Endothelial cell of umbilical vein (primary cell): ENCODE measurements around the gene POU6F2. TPM values are rescaled to one million over a fixed set of nuclear protein-coding genes. Genes with fewer than 3 reads are reported as not detected.

Source experiments
- BruUV-seq: library from RNA; stranded (reverse); fragments of 400-500 nt; replicated peaks from 2 replicates; lab custom pipeline; 2021; lab: Mats Ljungman, UMichigan
- CTCF ChIA-PET: fragments of 300-600, 350-600 bp; sonication (Branson Sonifier 250); formaldehyde crosslinking; loops from one replicate; lab custom pipeline; 2021; ENCODE audit warnings: antibody characterized with exemption, inconsistent platforms; lab: Charles Lee
- POLR2A ChIA-PET: fragments of 300-600, 350-600 bp; sonication (Branson Sonifier 250); formaldehyde crosslinking; loops from one replicate; lab custom pipeline; 2021; ENCODE audit warnings: antibody characterized with exemption, inconsistent platforms; lab: Charles Lee
- DNase-seq: peaks from one replicate; pipeline ENCODE4 v3.0.0-alpha.2; 2011; ENCODE audit warnings: low read depth, low spot score
- FAIRE-seq: peaks from 2 replicates; lab custom pipeline; 2011; peaks lifted over from hg19 to GRCh38; lab: Jason Lieb, UNC
- H2AFZ ChIP-seq: 2 replicates; pipeline ENCODE4 v1.6.0; 2012; ENCODE audit warnings: low read depth, low read length, control low read depth, inconsistent platforms
- H3K27ac ChIP-seq: 2 replicates; pipeline ENCODE4 v1.5.1; 2011; ENCODE audit warnings: low read depth, mild to moderate bottlenecking, control low read depth, low read length, moderate library complexity; ENCODE audit not compliant: insufficient read depth
- H3K27me3 ChIP-seq, 2 experiments: 2 replicates each; pipeline versions ENCODE4 v1.6.0 to v1.6.1; 2011; ENCODE audit warnings: low read length in 2 of 2, mixed read lengths in 1 of 2; ENCODE audit not compliant: control insufficient read depth in 2 of 2, insufficient read depth in 2 of 2
- H3K36me3 ChIP-seq, 2 experiments: 2 replicates in 1 of 2; 3 replicates in 1 of 2; pipeline ENCODE4 v1.5.1; 2011; ENCODE audit warnings: low read length in 2 of 2, mild to moderate bottlenecking in 1 of 2, moderate library complexity in 1 of 2; ENCODE audit not compliant: control insufficient read depth in 2 of 2, insufficient read depth in 2 of 2; ENCODE audit errors: extremely low read depth in 1 of 2
- H3K4me1 ChIP-seq: 3 replicates; pipeline ENCODE4 v1.5.1; 2011; ENCODE audit warnings: mild to moderate bottlenecking, low read length; ENCODE audit not compliant: control insufficient read depth, insufficient read depth; ENCODE audit errors: extremely low read depth
- H3K4me2 ChIP-seq: 2 replicates; pipeline ENCODE4 v1.6.1; 2011; ENCODE audit warnings: low read length, control low read depth, mixed read lengths; ENCODE audit not compliant: insufficient read depth
- H3K4me3 ChIP-seq, 3 experiments: fragments of 200-600 bp in 1 of 3; sonication (generic), shearing (Covaris generic) in 1 of 3; replicated peaks in 1 of 3; 2 replicates each; pipeline ENCODE4 v1.5.1; 2011 to 2016; ENCODE audit warnings: control low read depth in 3 of 3, low read length in 3 of 3, mild to moderate bottlenecking in 2 of 3, inconsistent platforms in 1 of 3, low read depth in 1 of 3, moderate library complexity in 1 of 3; ENCODE audit not compliant: insufficient read depth in 1 of 3
- H3K79me2 ChIP-seq: 2 replicates; pipeline ENCODE4 v1.6.0; 2012; ENCODE audit warnings: low read length, inconsistent platforms; ENCODE audit not compliant: control insufficient read depth, insufficient read depth
- H3K9ac ChIP-seq: replicated peaks from 2 replicates; pipeline ENCODE3; 2011; ENCODE audit warnings: low read length, control low read depth; ENCODE audit not compliant: insufficient read depth; ENCODE audit errors: extremely low read depth
- H3K9me1 ChIP-seq: replicated peaks from 3 replicates; pipeline ENCODE4 v1.6.0; 2011; ENCODE audit warnings: mild to moderate bottlenecking, low read length; ENCODE audit not compliant: control insufficient read depth, insufficient read depth; ENCODE audit errors: extremely low read depth
- H3K9me3 ChIP-seq: replicated peaks from 2 replicates; pipeline ENCODE4 v1.5.1; 2012; ENCODE audit warnings: low read length, inconsistent platforms; ENCODE audit not compliant: control insufficient read depth, insufficient read depth
- H4K20me1 ChIP-seq: replicated peaks from 2 replicates; pipeline ENCODE3; 2011; ENCODE audit warnings: mild to moderate bottlenecking, low read length; ENCODE audit not compliant: control insufficient read depth, insufficient read depth; ENCODE audit errors: extremely low read depth
- EZH2 ChIP-seq: IDR thresholded peaks from 2 replicates; pipeline ENCODE4 v1.6.1; 2012; ENCODE audit warnings: borderline replicate concordance, low read depth, mild to moderate bottlenecking, moderate library complexity, low read length, inconsistent platforms; ENCODE audit not compliant: severe bottlenecking
- FOS ChIP-seq: IDR thresholded peaks from 2 replicates; pipeline ENCODE4 v1.6.1; 2011; ENCODE audit warnings: mild to moderate bottlenecking, low read length, moderate library complexity, borderline replicate concordance; ENCODE audit not compliant: insufficient read depth
- GATA2 ChIP-seq: IDR thresholded peaks from 2 replicates; pipeline ENCODE4 v1.7.0; 2011; ENCODE audit warnings: low read depth, mild to moderate bottlenecking, moderate library complexity, mixed read lengths, low read length; ENCODE audit not compliant: insufficient read length, insufficient read depth
- JUN ChIP-seq: IDR thresholded peaks from 2 replicates; pipeline ENCODE4 v1.6.1; 2011; ENCODE audit warnings: borderline replicate concordance, low read depth; ENCODE audit not compliant: insufficient read length, insufficient read depth
- MAX ChIP-seq: IDR thresholded peaks from 2 replicates; pipeline ENCODE4 v1.6.1; 2011; ENCODE audit not compliant: insufficient read depth, insufficient read length
- MYC ChIP-seq: IDR thresholded peaks from one replicate; pipeline ENCODE4 v1.6.1; 2011; ENCODE audit warnings: mild to moderate bottlenecking, low read depth, low read length
- POLR2A ChIP-seq: IDR thresholded peaks from 2 replicates; pipeline ENCODE4 v1.6.1; 2012; ENCODE audit warnings: low read depth, mild to moderate bottlenecking, control low read depth, low read length
- POLR2AphosphoS5 ChIP-seq: IDR thresholded peaks from 2 replicates; pipeline ENCODE4 v1.6.1; 2012; ENCODE audit warnings: low read depth, mild to moderate bottlenecking, control low read depth, low read length, moderate library complexity; ENCODE audit not compliant: insufficient read depth
- dilution Hi-C: fragments of 300-500 bp; cut with MboI; formaldehyde crosslinking; loops from one replicate; pipeline ENCODE4 v1.15.0; 2019; ENCODE audit warnings: low sequenced_read_pairs; ENCODE audit not compliant: extremely low pct_ligation_motif_present
- intact Hi-C: fragments of 100-400 bp; cut with micrococcal nuclease; formaldehyde crosslinking; loops from one replicate; pipeline ENCODE4 v1.10.0; 2022
- polyA plus RNA-seq, 4 experiments: library from polyadenylated mRNA; depleted of rRNA in 3 of 4; stranded (reverse) in 3 of 4; unstranded in 1 of 4; fragments of >200 nt; gene quantifications; 2 replicates each; pipeline versions ENCODE4 v1.2.1 to v1.2.3, GENCODE V29; 2011 to 2012; ENCODE audit warnings: missing spikeins in 1 of 4
- total RNA-seq: library from RNA; stranded (reverse); gene quantifications from 2 replicates; pipeline ENCODE4 v1.2.3, GENCODE V29; 2021
- TF ChIP-seq, protein P1 (sequence below), 2 donors: IDR thresholded peaks; 1 replicate in 1 of 2; 2 replicates in 1 of 2; pipeline ENCODE4 v1.5.1; 2011; ENCODE audit warnings: low read length in 2 of 2, mild to moderate bottlenecking in 2 of 2, moderate library complexity in 2 of 2, control low read depth in 1 of 2, inconsistent platforms in 1 of 2, low read depth in 1 of 2; ENCODE audit not compliant: insufficient read depth in 1 of 2; ENCODE audit errors: extremely low read depth in 1 of 2

POU6F2 gene
- total and polyA plus RNA-seq, 2 donors (not counting 3 experiments of a cell fraction or from before 2014, with no cell fraction given), result 0.29 TPM; not detected in 1

DNA sequence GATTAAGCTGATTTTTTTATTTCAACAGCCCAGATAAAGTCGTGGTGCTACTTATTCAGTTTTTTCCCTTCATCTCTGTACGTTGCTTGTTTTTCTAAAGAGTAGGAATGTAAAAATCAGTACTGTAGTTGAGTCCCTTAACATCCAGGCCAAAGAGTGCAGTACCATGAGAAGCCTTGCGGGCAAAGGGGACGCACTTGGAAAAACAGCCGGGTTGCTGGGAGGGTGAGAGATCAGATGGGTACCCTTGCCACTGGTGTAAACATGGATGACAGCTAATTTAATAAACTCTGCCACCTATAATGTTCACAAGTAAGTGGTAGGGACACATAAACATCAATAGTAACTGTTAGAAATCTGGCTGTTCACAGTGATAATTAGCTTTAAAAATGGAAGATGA lies 175.9 kb downstream of the POU6F2 start:
- no peaks in the 10 kb centered on the region for H4K20me1 ChIP-seq
- intact Hi-C loops, result no loop called here

More for the DNA sequence above, 175.9 kb downstream of the POU6F2 start:
- no peak overlapping the region for H3K4me3 ChIP-seq
- CTCF ChIA-PET, result interaction anchor here (1.0 kb wide), 1 partner anchor 19 kb away, joined by 3 read pairs; no protein-coding TSS in a partner anchor
- dilution Hi-C loops, result no loop called here
- no peak overlapping the region for H3K27ac ChIP-seq
- no peak overlapping the region for H2AFZ ChIP-seq
- H3K36me3 ChIP-seq, result no peaks in the 10 kb centered on the region
- DNase-seq (no peak), FAIRE-seq (no peak)
- H3K9me3 ChIP-seq, result no peaks in the 10 kb centered on the region
- no peaks in the 10 kb centered on the region for H3K9me1 ChIP-seq
- H3K4me1 ChIP-seq, result no peaks in the 10 kb centered on the region
- POLR2A ChIA-PET, result no interaction called here
- H3K79me2 ChIP-seq, result no peaks in the 10 kb centered on the region
- BruUV-seq, result no TSS peak
- no peak overlapping the region for H3K4me2 ChIP-seq
- TF ChIP-seq POLR2A (no peak), MAX (no peak), FOS (no peak), GATA2 (no peak), POLR2AphosphoS5 (no peak), MYC (no peak), JUN (no peak), EZH2 (no peak)
- TF ChIP-seq, protein P1, sequence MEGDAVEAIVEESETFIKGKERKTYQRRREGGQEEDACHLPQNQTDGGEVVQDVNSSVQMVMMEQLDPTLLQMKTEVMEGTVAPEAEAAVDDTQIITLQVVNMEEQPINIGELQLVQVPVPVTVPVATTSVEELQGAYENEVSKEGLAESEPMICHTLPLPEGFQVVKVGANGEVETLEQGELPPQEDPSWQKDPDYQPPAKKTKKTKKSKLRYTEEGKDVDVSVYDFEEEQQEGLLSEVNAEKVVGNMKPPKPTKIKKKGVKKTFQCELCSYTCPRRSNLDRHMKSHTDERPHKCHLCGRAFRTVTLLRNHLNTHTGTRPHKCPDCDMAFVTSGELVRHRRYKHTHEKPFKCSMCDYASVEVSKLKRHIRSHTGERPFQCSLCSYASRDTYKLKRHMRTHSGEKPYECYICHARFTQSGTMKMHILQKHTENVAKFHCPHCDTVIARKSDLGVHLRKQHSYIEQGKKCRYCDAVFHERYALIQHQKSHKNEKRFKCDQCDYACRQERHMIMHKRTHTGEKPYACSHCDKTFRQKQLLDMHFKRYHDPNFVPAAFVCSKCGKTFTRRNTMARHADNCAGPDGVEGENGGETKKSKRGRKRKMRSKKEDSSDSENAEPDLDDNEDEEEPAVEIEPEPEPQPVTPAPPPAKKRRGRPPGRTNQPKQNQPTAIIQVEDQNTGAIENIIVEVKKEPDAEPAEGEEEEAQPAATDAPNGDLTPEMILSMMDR (IDR thresholded peaks at IDR 0.05; ENCODE audit: extremely low read depth in 1 of 2, insufficient read depth in 1 of 2, low read depth in 1 of 2, low read length in 2 of 2), result no peak
- no peak overlapping the region for H3K9ac ChIP-seq
- no peaks in the 10 kb centered on the region for H3K27me3 ChIP-seq
